Measurements from ENCODE around the gene MAP3K20. TPM values are rescaled to one million over a fixed set of nuclear protein-coding genes. Genes with fewer than 3 reads are reported as not detected.
"Not testable (repeated sequence)": the region's sequence is repeated elsewhere in the genome, so short reads cannot be mapped to it uniquely, and the experiment has no call there.

The MAP3K20 gene
- polyA plus RNA-seq, 1 experiment: 74.6 TPM

- H3K27me3 ChIP-seq (ENCODE audit: control insufficient read depth, insufficient read depth, low read length): no peaks in the 10 kb centered on the region
- no peak overlapping the region for H3K4me3 ChIP-seq (ENCODE audit: low read depth, low read length)
- no peaks in the 10 kb centered on the region for H3K9me3 ChIP-seq (ENCODE audit: control insufficient read depth, insufficient read depth, low read length)
- ChIA-PET CTCF (interaction anchor here (0.7 kb wide), 1 partner anchor 8 kb away, joined by 3 read pairs; no protein-coding TSS in a partner anchor), POLR2A (no interaction called here)
- H3K27ac ChIP-seq (ENCODE audit: low read depth, low read length): no peak overlapping the region
- DNase-seq (ENCODE audit: low read depth, low spot score): no peak
- TF ChIP-seq CTCF (IDR thresholded peaks at IDR 0.05; ENCODE audit: low read depth, low read length): no peak
These were observed 95.7 kb downstream of the MAP3K20 start for GRCh38 chr2:173171321-173171720.

- no peaks in the 10 kb centered on the region for H3K27me3 ChIP-seq (ENCODE audit: control insufficient read depth, insufficient read depth, low read length)
- TF ChIP-seq CTCF (IDR thresholded peaks at IDR 0.05; ENCODE audit: low read depth, low read length): no peak
- H3K27ac ChIP-seq (ENCODE audit: low read depth, low read length): no peak overlapping the region
- DNase-seq (ENCODE audit: low read depth, low spot score): no peak
- ChIA-PET POLR2A (interaction anchor here (0.8 kb wide), 1 partner anchor 9 kb away, joined by 4 read pairs; no protein-coding TSS in a partner anchor), CTCF (interaction anchor here (0.7 kb wide), 2 partner anchors 9 to 145 kb away, joined by 3 read pairs; no protein-coding TSS in a partner anchor)
- no peak overlapping the region for H3K4me3 ChIP-seq (ENCODE audit: low read depth, low read length)
- no peaks in the 10 kb centered on the region for H3K9me3 ChIP-seq (ENCODE audit: control insufficient read depth, insufficient read depth, low read length)
These were observed 96.4 kb downstream of the MAP3K20 start for GRCh38 chr2:173171924-173172643.

- DNase-seq (ENCODE audit: low read depth, low spot score); H3K4me3 ChIP-seq (ENCODE audit: low read depth, low read length); H3K9me3 ChIP-seq (ENCODE audit: control insufficient read depth, insufficient read depth, low read length); POLR2A ChIA-PET; H3K27me3 ChIP-seq (ENCODE audit: control insufficient read depth, insufficient read depth, low read length); CTCF ChIA-PET; H3K27ac ChIP-seq (ENCODE audit: low read depth, low read length): not testable (repeated sequence)
These were observed 98.7 kb downstream of the MAP3K20 start for GRCh38 chr2:173174339-173174738.

- no peak for TF ChIP-seq CTCF (IDR thresholded peaks at IDR 0.05; ENCODE audit: low read depth, low read length)
- ChIA-PET CTCF (no interaction called here), POLR2A (no interaction called here)
- no peak for DNase-seq (ENCODE audit: low read depth, low spot score)
- Histone ChIP-seq H3K27me3 (ENCODE audit: control insufficient read depth, insufficient read depth, low read length) (no peaks in the 10 kb centered on the region), H3K27ac (ENCODE audit: low read depth, low read length) (no peak overlapping the region), H3K9me3 (ENCODE audit: control insufficient read depth, insufficient read depth, low read length) (no peaks in the 10 kb centered on the region), H3K4me3 (ENCODE audit: low read depth, low read length) (no peak overlapping the region)
These were observed 99.6 kb downstream of the MAP3K20 start for GRCh38 chr2:173175222-173175621.

GRCh38 chr2:173181982-173182381 lies 106.3 kb downstream of the MAP3K20 start:
- POLR2A ChIA-PET: interaction anchor here (0.7 kb wide), 1 partner anchor 12 kb away, joined by 3 read pairs; no protein-coding TSS in a partner anchor
- CTCF ChIA-PET: no interaction called here

More at GRCh38 chr2:173181982-173182381, 106.3 kb downstream of the MAP3K20 start:
- no peaks in the 10 kb centered on the region for H3K9me3 ChIP-seq (ENCODE audit: control insufficient read depth, insufficient read depth, low read length)
- no peak overlapping the region for H3K27ac ChIP-seq (ENCODE audit: low read depth, low read length)
- DNase-seq (ENCODE audit: low read depth, low spot score): no peak
- no peaks in the 10 kb centered on the region for H3K27me3 ChIP-seq (ENCODE audit: control insufficient read depth, insufficient read depth, low read length)
- no peak for TF ChIP-seq CTCF (IDR thresholded peaks at IDR 0.05; ENCODE audit: low read depth, low read length)
- no peak overlapping the region for H3K4me3 ChIP-seq (ENCODE audit: low read depth, low read length)

Measured in AG04450 (cell line).